HG03097 (cell line): Measurements from ENCODE around the gene BCAP29.

ENCODE experiments used
- ATAC-seq: cut with Tn5 transposase; IDR thresholded peaks from one replicate; pipeline ENCODE4 v1.9.1; 2021; ENCODE audit not compliant: unreplicated experiment, low FRiP score

BCAP29 gene

DNA sequence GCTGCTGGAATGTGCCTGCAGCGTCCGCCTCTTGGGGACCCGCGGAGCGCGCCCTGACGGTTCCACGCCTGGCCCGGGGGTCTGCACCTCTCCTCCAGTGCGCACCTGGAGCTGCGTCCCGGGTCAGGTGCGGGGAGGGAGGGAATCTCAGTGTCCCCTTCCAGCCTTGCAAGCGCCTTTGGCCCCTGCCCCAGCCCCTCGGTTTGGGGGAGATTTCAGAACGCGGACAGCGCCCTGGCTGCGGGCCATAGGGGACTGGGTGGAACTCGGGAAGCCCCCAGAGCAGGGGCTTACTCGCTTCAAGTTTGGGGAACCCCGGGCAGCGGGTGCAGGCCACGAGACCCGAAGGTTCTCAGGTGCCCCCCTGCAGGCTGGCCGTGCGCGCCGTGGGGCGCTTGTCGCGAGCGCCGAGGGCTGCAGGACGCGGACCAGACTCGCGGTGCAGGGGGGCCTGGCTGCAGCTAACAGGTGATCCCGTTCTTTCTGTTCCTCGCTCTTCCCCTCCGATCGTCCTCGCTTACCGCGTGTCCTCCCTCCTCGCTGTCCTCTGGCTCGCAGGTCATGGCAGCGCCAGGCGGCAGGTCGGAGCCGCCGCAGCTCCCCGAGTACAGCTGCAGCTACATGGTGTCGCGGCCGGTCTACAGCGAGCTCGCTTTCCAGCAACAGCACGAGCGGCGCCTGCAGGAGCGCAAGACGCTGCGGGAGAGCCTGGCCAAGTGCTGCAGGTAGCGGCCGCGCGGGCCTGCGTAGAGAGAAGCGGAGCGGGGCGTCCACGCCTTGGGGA lies 81.2 kb downstream of the BCAP29 start:
- ATAC-seq, result no peak

DNA sequence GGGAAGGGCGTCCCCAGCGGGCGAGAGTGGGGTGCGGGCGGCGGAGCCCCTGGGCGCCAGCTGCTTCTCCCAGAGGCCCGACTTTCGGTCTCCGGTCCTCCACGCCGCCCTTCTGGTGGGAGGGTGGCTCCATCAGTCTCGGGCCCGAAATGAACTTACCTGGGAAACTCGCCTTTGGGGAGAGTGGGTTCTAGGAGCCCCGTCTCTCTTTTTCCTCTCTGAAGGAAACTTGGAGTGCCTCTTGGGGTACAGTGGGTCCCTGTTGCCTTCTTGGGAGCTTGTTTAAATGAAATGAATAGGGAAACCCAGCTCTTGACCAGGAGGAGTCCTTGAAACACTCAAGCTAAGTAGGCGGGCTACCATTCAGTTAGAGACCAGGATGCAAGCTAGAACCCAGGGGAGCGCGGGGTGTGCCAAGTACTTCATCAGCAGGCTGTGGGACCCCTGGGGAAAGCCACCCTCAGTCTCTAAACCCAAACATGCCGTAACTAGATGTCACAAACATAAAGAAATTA lies 81.9 kb downstream of the BCAP29 start:
- ATAC-seq, result no peak

DNA sequence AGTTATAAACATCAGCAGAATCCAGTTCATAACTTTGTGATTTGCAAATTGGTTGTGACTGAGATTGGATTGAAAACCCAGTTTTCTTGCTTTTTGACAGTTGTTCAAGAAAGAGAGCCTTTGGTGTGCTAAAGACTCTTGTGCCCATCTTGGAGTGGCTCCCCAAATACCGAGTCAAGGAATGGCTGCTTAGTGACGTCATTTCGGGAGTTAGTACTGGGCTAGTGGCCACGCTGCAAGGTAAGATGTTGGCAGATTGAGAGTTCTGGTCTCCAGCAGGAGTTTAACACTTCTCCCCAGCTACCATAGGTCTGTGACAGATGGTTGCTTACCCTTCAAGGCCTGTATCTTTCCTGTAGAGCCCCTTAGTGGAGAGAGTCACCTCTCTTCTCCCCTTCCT lies 83.2 kb downstream of the BCAP29 start:
- no peak for ATAC-seq

DNA sequence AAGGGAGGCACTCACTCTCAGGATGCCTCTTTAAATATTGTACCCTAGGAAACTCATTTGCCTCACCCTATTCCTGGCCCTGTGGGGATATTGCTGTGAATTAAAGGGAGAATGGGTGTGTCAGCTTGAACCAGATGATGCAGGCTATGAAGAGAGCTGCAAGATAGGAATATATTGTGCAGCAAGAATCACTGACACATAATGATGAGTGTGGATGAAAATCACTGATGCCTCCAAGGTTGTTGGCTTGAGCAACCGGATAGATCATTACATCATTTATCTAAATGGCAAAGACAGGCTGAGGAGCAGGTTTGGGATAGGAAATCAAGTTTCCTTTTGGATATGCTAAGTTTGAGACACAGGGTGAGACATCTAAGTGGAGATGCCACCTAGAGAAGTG lies 86.7 kb downstream of the BCAP29 start:
- no peak for ATAC-seq

DNA sequence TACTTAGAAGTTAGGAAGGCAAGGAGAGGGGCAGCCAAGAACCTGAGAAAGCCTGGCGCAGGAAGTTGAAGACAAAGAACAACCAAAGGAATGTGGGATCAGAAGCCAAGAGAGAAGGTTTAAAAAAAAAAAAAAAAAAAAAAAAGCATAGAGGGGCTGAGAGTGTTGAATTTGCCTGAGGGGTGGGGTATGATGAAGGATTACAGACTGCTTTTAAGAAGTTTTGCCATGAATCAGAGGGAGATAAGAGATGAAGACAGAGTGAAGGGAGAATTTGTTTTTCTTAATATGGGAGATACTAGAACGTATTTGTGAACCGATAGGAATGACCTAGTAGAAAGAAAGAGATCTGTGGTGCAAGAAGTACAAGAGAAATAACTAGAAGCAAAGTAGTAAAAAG lies 87.3 kb downstream of the BCAP29 start:
- no peak for ATAC-seq

DNA sequence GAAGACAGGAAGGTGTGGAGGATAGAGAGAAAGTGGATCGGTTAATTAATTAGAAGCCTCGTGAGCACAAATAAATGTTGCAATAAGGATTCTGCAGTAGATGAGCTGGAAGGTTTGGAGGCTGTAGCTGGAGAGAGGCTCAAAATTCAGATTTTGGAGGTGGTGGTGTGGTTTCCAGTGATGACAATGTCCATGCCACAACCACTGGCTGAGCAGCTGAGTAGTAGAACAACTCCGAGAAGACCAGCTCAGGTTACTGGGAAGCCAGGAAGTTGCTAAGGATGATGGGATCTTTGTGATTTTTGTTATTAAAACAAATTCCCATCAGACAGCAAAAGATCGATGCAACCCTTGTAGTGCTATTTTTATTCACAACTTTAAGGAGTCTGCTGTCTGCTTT lies 88.2 kb downstream of the BCAP29 start:
- ATAC-seq, result no peak
